GM23338 (cell line): ENCODE data around the gene GOSR2. TPM values are rescaled to one million over a fixed set of nuclear protein-coding genes. Genes with fewer than 3 reads are reported as not detected.

Experiments
- ATAC-seq: fragments of 200-7000 bp; cut with Tn5 transposase; 3 replicates; pipeline ENCODE4 v1.9.1; 2020
- DNase-seq: peaks from one replicate; pipeline ENCODE4 v3.0.0-alpha.2; 2015; ENCODE audit warnings: low spot score
- H2AFZ ChIP-seq: fragments of 200-600 bp; sonication (generic); 2 replicates; pipeline ENCODE4 v1.8.0; 2016; ENCODE audit warnings: antibody characterized with exemption, mild to moderate bottlenecking, moderate library complexity
- H3F3A ChIP-seq: fragments of 200-600 bp; sonication (generic); replicated peaks from 2 replicates; pipeline ENCODE4 v1.8.0; 2017; ENCODE audit warnings: antibody characterized with exemption, mixed run types, low read depth
- H3K27ac ChIP-seq: fragments of 200-600 bp; sonication (generic); 2 replicates; pipeline ENCODE4 v1.6.1; 2016; ENCODE audit warnings: low read depth
- H3K27me3 ChIP-seq: fragments of 200-600 bp; sonication (generic); 2 replicates; pipeline ENCODE4 v1.8.0; 2016; ENCODE audit warnings: mild to moderate bottlenecking, mixed run types, moderate library complexity; ENCODE audit not compliant: insufficient read depth
- H3K36me3 ChIP-seq: fragments of 200-600 bp; sonication (generic); 2 replicates; pipeline ENCODE4 v1.8.0; 2016; ENCODE audit warnings: mild to moderate bottlenecking; ENCODE audit not compliant: insufficient read depth
- H3K4me1 ChIP-seq: fragments of 200-600 bp; sonication (generic); 2 replicates; pipeline ENCODE4 v1.8.0; 2016; ENCODE audit warnings: mild to moderate bottlenecking, moderate library complexity; ENCODE audit not compliant: insufficient read depth
- H3K4me2 ChIP-seq: fragments of 200-600 bp; sonication (generic); 2 replicates; pipeline ENCODE4 v1.7.1; 2017; ENCODE audit warnings: mixed run types
- H3K4me3 ChIP-seq: fragments of 200-600 bp; sonication (generic); 2 replicates; pipeline ENCODE4 v1.6.1; 2016; ENCODE audit warnings: mixed run types
- H3K79me2 ChIP-seq: fragments of 200-600 bp; sonication (generic); replicated peaks from 2 replicates; pipeline ENCODE4 v1.8.0; 2017; ENCODE audit warnings: mild to moderate bottlenecking; ENCODE audit not compliant: insufficient read depth
- H3K9me2 ChIP-seq: fragments of 200-600 bp; sonication (generic); 2 replicates; pipeline ENCODE4 v1.8.0; 2017; ENCODE audit not compliant: insufficient read depth
- H4K20me1 ChIP-seq: fragments of 200-600 bp; sonication (generic); replicated peaks from 2 replicates; pipeline ENCODE4 v1.8.0; 2017; ENCODE audit warnings: mild to moderate bottlenecking; ENCODE audit not compliant: insufficient read depth
- H3K27ac Mint-ChIP-seq: 2 replicates; pipeline ENCODE4 v1.8.0; 2020; ENCODE audit warnings: inconsistent platforms, mild to moderate bottlenecking, moderate library complexity, mixed read lengths
- H3K27me3 Mint-ChIP-seq: 3 replicates; pipeline ENCODE4 v1.8.0; 2022; ENCODE audit warnings: low read depth, mild to moderate bottlenecking, moderate library complexity, mixed read lengths, inconsistent platforms; ENCODE audit not compliant: insufficient read depth, poor library complexity
- H3K36me3 Mint-ChIP-seq: 3 replicates; pipeline ENCODE4 v1.8.0; 2021; ENCODE audit warnings: low read depth, mild to moderate bottlenecking, inconsistent platforms, moderate library complexity, mixed read lengths
- H3K4me1 Mint-ChIP-seq: 3 replicates; pipeline ENCODE4 v1.8.0; 2020; ENCODE audit warnings: mild to moderate bottlenecking, inconsistent platforms, mixed read lengths
- H3K4me3 Mint-ChIP-seq: 3 replicates; pipeline ENCODE4 v1.8.0; 2021; ENCODE audit warnings: moderate library complexity, mild to moderate bottlenecking, inconsistent platforms, mixed read lengths
- H3K9me3 Mint-ChIP-seq: 3 replicates; pipeline ENCODE4 v1.8.0; 2020; ENCODE audit warnings: moderate library complexity, mild to moderate bottlenecking, inconsistent platforms, mixed read lengths
- EZH2phosphoT487 ChIP-seq: fragments of 200-600 bp; sonication (generic); IDR thresholded peaks from one replicate; pipeline ENCODE4 v1.8.1; 2018; ENCODE audit warnings: antibody characterized with exemption; ENCODE audit not compliant: unreplicated experiment
- NANOG ChIP-seq: IDR thresholded peaks from 2 replicates; pipeline ENCODE4 v1.6.1; 2016; ENCODE audit warnings: antibody characterized with exemption, borderline replicate concordance
- POLR2AphosphoS5 ChIP-seq: IDR thresholded peaks from 2 replicates; pipeline ENCODE4 v1.6.1; 2016; ENCODE audit warnings: antibody characterized with exemption, low read depth
- STAT1 ChIP-seq: IDR thresholded peaks from one replicate; pipeline ENCODE4 v1.6.1; 2016; ENCODE audit warnings: antibody characterized with exemption; ENCODE audit not compliant: unreplicated experiment
- ZNF114 ChIP-seq: fragments of 250-450 bp; sonication (Bioruptor Pico); IDR thresholded peaks from 2 replicates; pipeline ENCODE4 v1.5.0; 2020; ENCODE audit warnings: mild to moderate bottlenecking, moderate library complexity
- polyA plus RNA-seq: library from polyadenylated mRNA; unstranded; fragments of >200 nt; fragmentation: Nextera tagmentation; extraction: Ambion mirVana; gene quantifications from 2 replicates; pipeline ENCODE4 v1.2.1, GENCODE V29; 2016
- total RNA-seq: library from RNA; depleted of rRNA; stranded (reverse); fragments of >200 nt; shearing (Covaris generic); gene quantifications from 2 replicates; pipeline ENCODE4 v1.2.3, GENCODE V29; 2014
- TF ChIP-seq, protein P1 (sequence below): fragments of 250-450 bp; sonication (Bioruptor Pico); IDR thresholded peaks from 2 replicates; pipeline ENCODE4 v1.5.0; 2020; ENCODE audit warnings: mild to moderate bottlenecking, moderate library complexity

Gene GOSR2
- total and polyA plus RNA-seq, 2 experiments from 2014 or later, result 33.2 to 36.2 TPM

DNA sequence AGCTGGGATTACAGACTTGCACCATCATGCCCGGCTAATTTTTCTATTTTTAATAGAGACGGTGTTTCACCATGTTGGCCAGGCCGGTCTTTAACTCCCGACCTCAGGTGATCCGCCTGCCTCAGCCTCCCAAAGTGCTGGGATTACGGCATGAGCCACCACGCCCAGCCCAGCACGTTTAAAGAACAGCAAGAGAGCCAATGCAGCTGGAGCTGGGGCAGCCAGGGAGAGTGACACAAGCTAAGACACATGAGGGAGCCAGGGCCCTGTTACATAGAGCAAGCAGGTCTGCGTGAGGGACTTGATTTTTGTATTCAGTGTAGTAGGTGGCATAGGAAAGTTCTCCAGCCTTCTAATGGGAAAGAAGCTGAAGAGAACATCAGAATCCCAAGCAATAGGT is 21.7 kb upstream of the GOSR2 start:
- Histone ChIP-seq H3K27me3 (no peaks in the 10 kb centered on the region), H4K20me1 (no peaks in the 10 kb centered on the region), H3K4me1 (no peaks in the 10 kb centered on the region), H3K27ac (no peak overlapping the region), H3K9me2 (0 out of 2 replicates have a peak, but pooled peaks cover 7% of the 10 kb centered on the region), H3K79me2 (no peaks in the 10 kb centered on the region), H3K36me3 (no peaks in the 10 kb centered on the region), H3F3A (no peaks in the 10 kb centered on the region), H3K4me3 (no peak overlapping the region), H2AFZ (0 out of 2 replicates have a peak overlapping the region, but pooled peaks have one; percentile 7), H3K4me2 (no peak overlapping the region)
- Mint-ChIP-seq H3K4me3 (no peak overlapping the region), H3K27me3 (peaks cover 7% of the 10 kb centered on the region), H3K36me3 (no peaks in the 10 kb centered on the region), H3K9me3 (peaks cover 12% of the 10 kb centered on the region; the same call in 2 of the 3 replicates), H3K4me1 (peaks cover 13% of the 10 kb centered on the region), H3K27ac (no peak overlapping the region)
- ATAC-seq, result 0 out of 3 replicates have a peak, but pooled peaks have one; percentile 28
- DNase-seq, result no peak
- TF ChIP-seq POLR2AphosphoS5, result no peak
- TF ChIP-seq ZNF114 (CRISPR knock-in tag), result no peak
- TF ChIP-seq NANOG, result no peak
- TF ChIP-seq STAT1, result no peak
- TF ChIP-seq, protein P1, sequence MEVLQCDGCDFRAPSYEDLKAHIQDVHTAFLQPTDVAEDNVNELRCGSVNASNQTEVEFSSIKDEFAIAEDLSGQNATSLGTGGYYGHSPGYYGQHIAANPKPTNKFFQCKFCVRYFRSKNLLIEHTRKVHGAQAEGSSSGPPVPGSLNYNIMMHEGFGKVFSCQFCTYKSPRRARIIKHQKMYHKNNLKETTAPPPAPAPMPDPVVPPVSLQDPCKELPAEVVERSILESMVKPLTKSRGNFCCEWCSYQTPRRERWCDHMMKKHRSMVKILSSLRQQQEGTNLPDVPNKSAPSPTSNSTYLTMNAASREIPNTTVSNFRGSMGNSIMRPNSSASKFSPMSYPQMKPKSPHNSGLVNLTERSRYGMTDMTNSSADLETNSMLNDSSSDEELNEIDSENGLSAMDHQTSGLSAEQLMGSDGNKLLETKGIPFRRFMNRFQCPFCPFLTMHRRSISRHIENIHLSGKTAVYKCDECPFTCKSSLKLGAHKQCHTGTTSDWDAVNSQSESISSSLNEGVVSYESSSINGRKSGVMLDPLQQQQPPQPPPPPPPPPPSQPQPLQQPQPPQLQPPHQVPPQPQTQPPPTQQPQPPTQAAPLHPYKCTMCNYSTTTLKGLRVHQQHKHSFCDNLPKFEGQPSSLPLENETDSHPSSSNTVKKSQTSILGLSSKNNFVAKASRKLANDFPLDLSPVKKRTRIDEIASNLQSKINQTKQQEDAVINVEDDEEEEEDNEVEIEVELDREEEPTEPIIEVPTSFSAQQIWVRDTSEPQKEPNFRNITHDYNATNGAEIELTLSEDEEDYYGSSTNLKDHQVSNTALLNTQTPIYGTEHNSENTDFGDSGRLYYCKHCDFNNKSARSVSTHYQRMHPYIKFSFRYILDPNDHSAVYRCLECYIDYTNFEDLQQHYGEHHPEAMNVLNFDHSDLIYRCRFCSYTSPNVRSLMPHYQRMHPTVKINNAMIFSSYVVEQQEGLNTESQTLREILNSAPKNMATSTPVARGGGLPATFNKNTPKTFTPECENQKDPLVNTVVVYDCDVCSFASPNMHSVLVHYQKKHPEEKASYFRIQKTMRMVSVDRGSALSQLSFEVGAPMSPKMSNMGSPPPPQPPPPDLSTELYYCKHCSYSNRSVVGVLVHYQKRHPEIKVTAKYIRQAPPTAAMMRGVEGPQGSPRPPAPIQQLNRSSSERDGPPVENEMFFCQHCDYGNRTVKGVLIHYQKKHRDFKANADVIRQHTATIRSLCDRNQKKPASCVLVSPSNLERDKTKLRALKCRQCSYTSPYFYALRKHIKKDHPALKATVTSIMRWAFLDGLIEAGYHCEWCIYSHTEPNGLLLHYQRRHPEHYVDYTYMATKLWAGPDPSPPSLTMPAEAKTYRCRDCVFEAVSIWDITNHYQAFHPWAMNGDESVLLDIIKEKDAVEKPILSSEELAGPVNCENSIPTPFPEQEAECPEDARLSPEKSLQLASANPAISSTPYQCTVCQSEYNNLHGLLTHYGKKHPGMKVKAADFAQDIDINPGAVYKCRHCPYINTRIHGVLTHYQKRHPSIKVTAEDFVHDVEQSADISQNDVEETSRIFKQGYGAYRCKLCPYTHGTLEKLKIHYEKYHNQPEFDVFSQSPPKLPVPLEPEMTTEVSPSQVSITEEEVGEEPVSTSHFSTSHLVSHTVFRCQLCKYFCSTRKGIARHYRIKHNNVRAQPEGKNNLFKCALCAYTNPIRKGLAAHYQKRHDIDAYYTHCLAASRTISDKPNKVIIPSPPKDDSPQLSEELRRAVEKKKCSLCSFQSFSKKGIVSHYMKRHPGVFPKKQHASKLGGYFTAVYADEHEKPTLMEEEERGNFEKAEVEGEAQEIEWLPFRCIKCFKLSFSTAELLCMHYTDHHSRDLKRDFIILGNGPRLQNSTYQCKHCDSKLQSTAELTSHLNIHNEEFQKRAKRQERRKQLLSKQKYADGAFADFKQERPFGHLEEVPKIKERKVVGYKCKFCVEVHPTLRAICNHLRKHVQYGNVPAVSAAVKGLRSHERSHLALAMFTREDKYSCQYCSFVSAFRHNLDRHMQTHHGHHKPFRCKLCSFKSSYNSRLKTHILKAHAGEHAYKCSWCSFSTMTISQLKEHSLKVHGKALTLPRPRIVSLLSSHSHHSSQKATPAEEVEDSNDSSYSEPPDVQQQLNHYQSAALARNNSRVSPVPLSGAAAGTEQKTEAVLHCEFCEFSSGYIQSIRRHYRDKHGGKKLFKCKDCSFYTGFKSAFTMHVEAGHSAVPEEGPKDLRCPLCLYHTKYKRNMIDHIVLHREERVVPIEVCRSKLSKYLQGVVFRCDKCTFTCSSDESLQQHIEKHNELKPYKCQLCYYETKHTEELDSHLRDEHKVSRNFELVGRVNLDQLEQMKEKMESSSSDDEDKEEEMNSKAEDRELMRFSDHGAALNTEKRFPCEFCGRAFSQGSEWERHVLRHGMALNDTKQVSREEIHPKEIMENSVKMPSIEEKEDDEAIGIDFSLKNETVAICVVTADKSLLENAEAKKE, result no peak
- TF ChIP-seq EZH2phosphoT487, result no peak
